ENCODE data around the gene RPL19. TPM values are rescaled to one million over a fixed set of nuclear protein-coding genes. Genes with fewer than 3 reads are reported as not detected.

Gene RPL19
- total and polyA plus RNA-seq, 3 donors from 2014 or later: 954 to 1,741 (median 1,719) TPM

DNA sequence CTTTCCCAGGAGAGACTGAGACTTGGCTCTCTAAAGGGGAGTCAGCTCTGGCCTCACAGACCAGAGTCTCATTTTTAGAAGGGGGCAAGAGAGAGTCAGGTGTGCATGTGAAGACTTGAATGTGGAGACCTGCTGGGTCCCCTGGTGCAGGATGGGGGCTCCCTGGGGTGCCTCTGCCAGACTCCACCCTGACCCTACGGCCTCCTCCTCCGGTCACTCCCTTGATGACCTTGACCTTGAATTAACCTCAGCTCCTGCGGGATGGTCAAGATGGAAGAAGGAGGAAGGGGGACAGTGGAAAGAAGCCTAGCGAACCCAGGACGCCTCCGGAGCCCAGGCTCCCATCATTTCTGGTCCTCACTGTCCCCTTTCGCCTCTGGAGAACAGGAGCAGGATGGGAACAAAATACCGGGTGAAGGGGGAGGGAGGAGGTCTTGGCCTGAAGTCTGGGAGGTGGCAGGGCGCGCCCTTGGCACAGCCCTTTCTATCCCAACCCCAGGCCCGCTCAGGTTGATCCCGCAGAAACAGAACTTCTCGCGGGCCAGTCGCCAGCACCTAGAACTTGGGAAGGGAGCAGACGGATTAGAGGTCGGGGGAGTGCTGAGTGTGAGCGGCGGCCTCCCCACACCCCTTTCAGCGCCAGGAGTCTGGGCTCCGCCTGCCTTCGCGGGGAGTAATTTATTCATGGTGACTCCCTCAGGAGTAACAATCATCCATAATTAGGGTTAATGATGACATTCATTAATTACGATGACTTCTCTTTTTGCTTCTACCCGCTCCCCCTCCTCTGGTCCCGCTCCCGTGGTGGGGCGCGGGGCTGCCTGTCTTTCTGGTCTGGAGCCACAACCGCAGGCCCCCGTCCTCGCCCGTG is 24.1 kb downstream of the RPL19 start:
- WGBS, 2 donors: 26 to 30% methylated on average over 31 to 33 of the region's 33 CpGs
- H3K4me3 ChIP-seq: peak overlapping the region in 1 of 2 donors; percentile 59
- no peaks in the 10 kb centered on the region for H3K36me3 ChIP-seq (ENCODE audit: low read depth, missing control alignments)
- intact Hi-C loops (cut with DNase I; ENCODE audit: low total_unique reads): no loop called here
- H3K27me3 ChIP-seq: no peaks in the 10 kb centered on the region
- TF ChIP-seq, protein P1, sequence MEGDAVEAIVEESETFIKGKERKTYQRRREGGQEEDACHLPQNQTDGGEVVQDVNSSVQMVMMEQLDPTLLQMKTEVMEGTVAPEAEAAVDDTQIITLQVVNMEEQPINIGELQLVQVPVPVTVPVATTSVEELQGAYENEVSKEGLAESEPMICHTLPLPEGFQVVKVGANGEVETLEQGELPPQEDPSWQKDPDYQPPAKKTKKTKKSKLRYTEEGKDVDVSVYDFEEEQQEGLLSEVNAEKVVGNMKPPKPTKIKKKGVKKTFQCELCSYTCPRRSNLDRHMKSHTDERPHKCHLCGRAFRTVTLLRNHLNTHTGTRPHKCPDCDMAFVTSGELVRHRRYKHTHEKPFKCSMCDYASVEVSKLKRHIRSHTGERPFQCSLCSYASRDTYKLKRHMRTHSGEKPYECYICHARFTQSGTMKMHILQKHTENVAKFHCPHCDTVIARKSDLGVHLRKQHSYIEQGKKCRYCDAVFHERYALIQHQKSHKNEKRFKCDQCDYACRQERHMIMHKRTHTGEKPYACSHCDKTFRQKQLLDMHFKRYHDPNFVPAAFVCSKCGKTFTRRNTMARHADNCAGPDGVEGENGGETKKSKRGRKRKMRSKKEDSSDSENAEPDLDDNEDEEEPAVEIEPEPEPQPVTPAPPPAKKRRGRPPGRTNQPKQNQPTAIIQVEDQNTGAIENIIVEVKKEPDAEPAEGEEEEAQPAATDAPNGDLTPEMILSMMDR (IDR thresholded peaks at IDR 0.05): no peak
- no peak for TF ChIP-seq POLR2A (IDR thresholded peaks at IDR 0.05)
- peaks cover 11% of the 10 kb centered on the region for H3K4me1 ChIP-seq
- H3K9me3 ChIP-seq: no peaks in the 10 kb centered on the region
- no peak for DNase-seq
- no peak overlapping the region for H3K27ac ChIP-seq

DNA sequence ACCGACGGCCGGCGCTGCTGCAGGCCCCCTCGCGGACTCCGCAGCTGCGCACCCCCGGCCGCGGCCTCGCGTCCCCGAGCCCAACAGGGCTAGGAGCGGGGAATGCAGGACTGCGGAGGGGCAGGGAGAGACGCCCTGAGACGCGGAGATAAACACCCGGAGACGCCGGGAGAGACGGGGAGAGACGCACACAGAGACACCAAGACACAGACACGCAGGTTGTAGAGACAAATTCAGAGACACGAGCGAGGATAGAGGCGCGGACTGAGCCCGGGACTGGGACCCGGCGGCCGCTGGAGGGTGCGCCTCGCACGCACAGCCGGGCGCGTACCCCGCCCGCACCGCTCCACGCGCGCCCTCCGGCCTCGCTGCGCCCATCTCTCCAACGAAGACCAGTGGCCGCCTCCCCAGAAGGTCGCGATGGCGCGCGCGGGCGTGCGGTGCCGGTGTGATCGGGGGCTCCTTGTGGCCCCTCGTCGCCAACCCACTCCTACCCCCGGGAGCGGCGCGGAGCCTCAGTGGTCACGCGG is 24.8 kb downstream of the RPL19 start:
- peak overlapping the region in 1 of 2 donors; percentile 59 for H3K4me3 ChIP-seq
- no peaks in the 10 kb centered on the region for H3K9me3 ChIP-seq
- peaks cover 11% of the 10 kb centered on the region for H3K4me1 ChIP-seq
- no peak for DNase-seq
- 2 to 8% methylated on average over 5 to 52 of the region's 68 CpGs for WGBS, 2 donors
- no peak overlapping the region for H3K27ac ChIP-seq
- no peaks in the 10 kb centered on the region for H3K36me3 ChIP-seq (ENCODE audit: low read depth, missing control alignments)
- no peaks in the 10 kb centered on the region for H3K27me3 ChIP-seq
- TF ChIP-seq, protein P1 (IDR thresholded peaks at IDR 0.05): no peak
- TF ChIP-seq POLR2A (IDR thresholded peaks at IDR 0.05): no peak
- intact Hi-C loops (cut with DNase I; ENCODE audit: low total_unique reads): no loop called here

DNA sequence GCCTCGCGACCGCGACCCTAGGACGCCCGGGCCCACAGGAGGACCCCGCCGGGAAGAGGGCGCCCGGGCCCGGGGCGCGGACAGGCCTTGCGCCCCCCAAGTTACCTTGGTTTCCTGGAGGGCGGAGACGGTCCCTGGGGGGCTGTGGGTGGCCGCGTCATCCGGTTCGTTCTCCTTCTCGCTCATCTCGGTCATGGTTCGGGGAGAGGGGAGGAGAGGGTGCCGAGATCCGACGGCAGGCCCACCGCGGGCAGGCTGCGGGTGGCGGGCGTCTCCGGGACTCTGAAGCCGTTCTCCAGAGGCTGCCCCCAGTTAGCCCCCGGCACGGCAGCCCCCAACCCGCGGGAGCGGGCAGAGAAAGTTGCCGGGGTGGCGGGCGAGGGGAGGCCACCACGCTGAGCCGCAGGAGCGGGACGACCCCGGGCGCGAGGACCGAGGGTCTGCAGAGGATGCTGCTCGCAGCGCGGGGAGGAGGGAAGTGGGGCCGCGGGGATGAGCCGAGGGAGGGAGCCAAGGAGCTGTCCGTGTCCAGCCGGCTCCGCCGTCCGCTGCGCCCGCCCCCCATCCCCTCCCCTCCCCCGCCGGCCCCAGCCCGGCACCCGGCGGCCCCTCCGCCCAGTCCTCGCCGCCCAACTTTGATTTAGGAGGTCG is 25.4 kb downstream of the RPL19 start, which contains the start of gene STAC2:
Gene STAC2, minus strand, starts transcription at position 638 of the 651 bp plus-strand sequence. Its CDS starts 443 bp downstream, at position 195.
- Histone ChIP-seq H3K36me3 (ENCODE audit: low read depth, missing control alignments) (no peaks in the 10 kb centered on the region), H3K9me3 (no peaks in the 10 kb centered on the region), H3K27ac (no peak within 1 kb of the TSS), H3K4me3 (peak within 1 kb of the TSS; percentile 24 to 59), H3K27me3 (no peaks in the 10 kb centered on the region), H3K4me1 (peaks cover 11% of the 10 kb centered on the region)
- intact Hi-C loops (cut with DNase I; ENCODE audit: low total_unique reads): no loop called here
- TF ChIP-seq, protein P1 (IDR thresholded peaks at IDR 0.05): no peak
- TF ChIP-seq POLR2A (IDR thresholded peaks at IDR 0.05): no peak
- 1% methylated on average over 50 of the region's 71 CpGs; no CpG with 5 or more reads in 1 of the 2 donors for WGBS, 2 donors
- DNase-seq: no peak

DNA sequence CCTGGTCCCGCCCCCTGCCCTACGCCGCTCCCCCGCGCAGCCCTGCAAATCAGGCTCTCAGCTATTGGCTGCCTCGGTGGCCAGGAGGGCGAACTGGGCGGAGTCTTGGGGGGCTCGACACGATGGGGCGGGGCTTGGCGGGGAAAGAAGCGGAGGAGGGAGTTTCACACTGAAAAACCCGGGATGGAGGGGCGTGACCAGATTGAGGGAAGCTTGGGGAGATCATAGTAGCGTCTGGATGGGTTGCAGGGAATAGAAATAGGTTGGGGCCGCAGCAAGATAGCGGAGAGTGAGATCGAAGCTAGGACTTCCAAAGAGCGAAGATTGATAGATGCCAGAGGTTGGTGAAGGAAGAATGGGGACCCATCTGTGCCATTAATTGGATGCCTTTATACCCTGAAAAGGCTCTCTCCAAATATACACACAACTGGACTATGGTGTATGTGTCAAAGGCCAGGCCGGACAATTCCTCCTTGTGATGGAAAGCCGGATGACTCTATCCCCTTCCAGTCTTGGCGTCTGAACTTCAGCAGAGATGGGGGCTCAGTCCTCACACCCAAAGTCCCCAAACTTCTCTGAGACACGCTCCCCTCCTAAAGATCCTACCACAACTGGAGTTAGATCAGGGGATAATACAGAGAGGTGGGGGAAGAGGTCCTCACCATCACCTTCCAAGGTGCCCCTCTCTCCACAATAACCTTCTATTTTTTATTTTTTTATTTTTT is 26.0 kb downstream of the RPL19 start:
- peak overlapping the region; percentile 24 to 59 for H3K4me3 ChIP-seq
- DNase-seq: peak; percentile 58
- 9% methylated on average over 19 to 24 of the region's 24 CpGs for WGBS, 2 donors
- H3K27me3 ChIP-seq: no peaks in the 10 kb centered on the region
- H3K27ac ChIP-seq: no peak overlapping the region
- no peak for TF ChIP-seq POLR2A (IDR thresholded peaks at IDR 0.05)
- TF ChIP-seq, protein P1 (IDR thresholded peaks at IDR 0.05): no peak
- no peaks in the 10 kb centered on the region for H3K36me3 ChIP-seq (ENCODE audit: low read depth, missing control alignments)
- H3K9me3 ChIP-seq: no peaks in the 10 kb centered on the region
- intact Hi-C loops (cut with DNase I; ENCODE audit: low total_unique reads): no loop called here
- peaks cover 11% of the 10 kb centered on the region for H3K4me1 ChIP-seq

Measured in testis (tissue), 3 donors.